Measurements from ENCODE around the gene MTX1.
"Not testable (repeated sequence)": the region's sequence is repeated elsewhere in the genome, so short reads cannot be mapped to it uniquely, and the experiment has no call there.

The MTX1 gene

DNA sequence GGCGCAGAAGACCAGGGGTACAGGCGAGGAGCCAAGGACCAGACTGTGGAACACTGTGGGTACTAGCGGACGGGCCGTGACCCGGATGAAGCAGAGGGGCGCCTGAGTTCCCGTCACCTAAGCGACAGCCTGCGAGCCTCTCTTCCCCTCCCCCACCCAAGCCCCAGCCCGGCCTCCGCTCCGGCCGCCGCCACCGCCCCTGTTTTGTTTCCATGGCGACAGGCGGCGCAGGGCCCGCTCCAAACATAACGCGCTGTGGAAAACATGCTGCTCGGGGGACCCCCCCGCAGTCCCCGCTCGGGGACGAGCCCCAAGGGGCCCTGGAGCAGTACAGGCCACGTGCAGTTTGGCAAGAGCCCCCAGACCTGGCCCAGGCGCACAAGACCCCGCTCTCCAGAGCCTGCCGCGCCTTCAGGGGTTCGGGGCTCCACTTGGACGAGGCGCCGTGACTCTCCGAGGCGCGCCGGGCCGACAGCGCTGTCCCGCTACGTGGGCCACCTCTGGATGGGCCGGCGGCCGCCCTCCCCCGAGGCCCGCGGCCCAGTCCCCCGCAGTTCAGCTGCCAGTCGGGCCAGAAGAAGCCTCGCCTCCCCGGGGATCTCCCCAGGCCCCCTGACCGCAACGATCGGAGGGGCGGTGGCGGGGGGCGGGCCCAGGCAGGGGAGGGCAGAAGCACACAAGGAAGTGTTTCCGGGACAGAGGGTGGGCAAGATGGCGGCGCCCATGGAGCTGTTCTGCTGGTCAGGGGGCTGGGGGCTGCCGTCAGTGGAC is at the start of gene MTX1:
TSS of gene MTX1 (plus strand) at position 155 of the 771 bp plus-strand sequence. CDS start at position 265, 110 bp downstream.
- DNase-seq: peak; percentile 77

DNA sequence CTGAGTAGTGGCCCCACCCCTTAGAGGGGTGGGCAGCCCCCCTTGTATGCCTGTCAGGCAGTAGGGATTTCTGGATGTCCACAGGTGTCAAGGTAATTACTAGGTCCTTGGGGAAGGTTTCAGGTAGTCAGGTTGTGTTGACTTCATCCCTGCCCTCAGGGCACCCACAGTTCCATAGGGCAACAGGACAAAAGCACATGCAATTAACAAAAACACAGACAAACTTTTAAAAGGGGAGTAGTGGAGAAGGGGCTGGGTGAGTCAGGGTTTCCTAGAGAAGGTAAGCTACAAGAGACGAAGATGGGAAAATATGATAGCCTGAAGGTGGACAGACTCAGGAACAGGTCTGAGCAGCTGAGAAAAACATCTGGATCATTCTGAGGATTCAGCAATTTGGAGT is 49.5 kb upstream of the MTX1 start:
- DNase-seq: no peak

DNA sequence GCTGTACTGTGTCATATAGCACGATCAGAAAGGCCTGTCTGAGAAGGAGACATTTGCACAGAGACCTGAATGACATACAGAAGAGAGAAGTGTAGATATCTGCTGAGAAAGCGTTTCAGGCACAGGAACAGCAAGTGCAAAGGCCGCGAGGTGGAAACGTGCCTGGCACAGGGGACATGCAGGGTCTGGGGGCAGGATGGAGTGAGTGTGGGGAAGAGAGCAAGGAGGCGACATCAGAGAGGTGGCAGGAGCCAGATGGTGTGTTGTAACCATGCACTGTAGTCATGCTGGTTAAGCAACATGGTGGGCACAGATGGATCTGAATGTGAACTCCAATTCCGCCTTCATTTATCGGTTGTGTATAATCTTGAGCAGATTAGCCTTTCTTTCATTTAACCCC is 48.4 kb upstream of the MTX1 start:
- DNase-seq: no peak

GRCh38 chr1:155162631-155163030 is 45.9 kb upstream of the MTX1 start:
- DNase-seq: not testable (repeated sequence)

DNA sequence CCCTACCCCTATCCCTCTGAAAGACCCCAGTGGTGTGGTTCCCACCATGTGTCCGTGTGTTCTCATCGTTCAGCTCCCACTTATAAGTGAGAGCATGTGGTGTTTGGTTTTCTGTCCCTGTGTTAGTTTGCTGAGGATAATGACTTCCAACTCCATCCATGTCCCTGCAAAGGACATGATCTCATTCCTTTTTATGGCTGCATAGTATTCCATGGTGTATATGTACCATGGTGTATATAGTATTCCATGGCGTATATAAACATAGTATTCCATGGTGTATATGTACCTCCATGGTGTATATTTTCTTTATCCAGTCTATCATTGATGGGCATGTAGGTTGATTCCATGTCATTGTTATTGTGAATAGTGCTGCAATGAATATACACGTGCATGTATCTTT is 44.7 kb upstream of the MTX1 start:
- DNase-seq: not testable (repeated sequence)

DNA sequence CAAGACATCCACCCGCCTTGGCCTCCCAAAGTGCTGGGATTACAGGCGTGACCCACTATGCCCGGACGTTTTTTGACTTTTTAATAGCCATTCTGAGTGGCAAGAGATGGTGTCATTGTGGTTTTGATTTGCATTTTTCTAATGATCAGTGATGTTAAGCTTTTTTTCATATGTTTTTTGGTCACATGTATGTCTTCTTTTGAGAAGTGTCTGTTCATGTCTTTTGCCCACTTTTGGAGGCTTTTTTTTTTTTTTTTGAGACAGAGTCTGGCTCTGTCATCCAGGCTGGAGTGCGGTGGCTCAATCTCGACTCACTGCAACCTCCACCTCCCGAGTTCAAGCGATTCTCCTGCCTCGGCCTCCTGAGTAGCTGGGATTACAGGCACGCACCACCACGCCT is 43.9 kb upstream of the MTX1 start:
- DNase-seq: not testable (repeated sequence)

DNA sequence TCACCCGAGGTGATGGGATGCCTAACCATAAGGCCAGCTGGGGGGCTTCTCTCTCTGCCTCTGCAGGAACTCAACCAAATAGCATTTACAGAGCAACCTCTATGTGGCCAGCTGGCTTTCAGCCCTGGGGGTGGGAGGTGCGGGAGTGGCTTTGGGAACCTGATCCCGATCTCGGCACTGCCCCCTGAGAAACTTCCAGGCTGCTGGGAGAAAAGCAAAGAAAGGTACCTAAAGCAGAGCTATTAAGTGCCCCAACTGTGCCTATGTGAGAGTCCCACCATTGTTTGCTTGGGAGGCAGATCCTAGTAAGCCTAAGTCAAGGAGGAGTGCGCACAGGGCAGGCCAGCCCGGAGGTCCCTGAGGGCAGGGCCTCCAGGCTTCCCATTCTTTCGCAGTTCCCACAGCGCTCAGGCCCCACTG is 42.4 kb upstream of the MTX1 start:
- DNase-seq: no peak

DNA sequence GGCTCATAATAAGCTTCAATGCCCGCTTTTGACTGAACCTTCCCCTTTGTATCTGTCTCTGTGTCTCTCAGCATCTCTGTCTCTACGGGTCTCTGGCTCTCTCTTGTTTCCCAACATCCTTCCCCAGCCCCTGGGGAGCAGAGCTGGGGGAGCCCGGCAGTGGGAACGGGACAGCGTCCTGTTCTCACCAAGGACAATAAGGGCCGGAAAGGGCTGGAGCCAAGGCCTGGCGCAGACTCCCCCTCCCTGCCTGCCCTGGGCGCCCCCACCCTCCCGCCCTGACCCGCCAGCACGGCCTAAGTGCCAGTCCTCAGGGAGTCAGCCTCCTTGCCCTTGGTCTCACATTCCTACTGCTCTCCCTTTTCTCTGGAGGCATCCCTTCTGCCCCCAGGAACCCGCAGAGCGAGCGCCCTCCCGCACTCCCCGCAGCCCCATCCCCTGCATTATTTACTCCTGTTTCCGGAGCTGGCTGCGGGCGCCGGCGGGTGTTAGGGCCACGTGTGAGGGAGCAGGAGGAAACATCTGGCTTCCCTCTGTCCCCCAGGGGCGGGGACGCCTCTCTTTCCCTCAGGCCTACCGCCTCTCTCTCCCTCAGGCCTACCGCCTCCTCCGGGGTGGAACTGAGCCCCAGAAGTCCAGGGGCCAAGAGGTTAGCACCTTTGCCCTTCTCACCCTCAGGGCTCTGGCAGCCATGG is 41.9 kb upstream of the MTX1 start:
- no peak for DNase-seq

GRCh38 chr1:155167166-155168104 is 41.1 kb upstream of the MTX1 start:
- peak; percentile 47 for DNase-seq

DNA sequence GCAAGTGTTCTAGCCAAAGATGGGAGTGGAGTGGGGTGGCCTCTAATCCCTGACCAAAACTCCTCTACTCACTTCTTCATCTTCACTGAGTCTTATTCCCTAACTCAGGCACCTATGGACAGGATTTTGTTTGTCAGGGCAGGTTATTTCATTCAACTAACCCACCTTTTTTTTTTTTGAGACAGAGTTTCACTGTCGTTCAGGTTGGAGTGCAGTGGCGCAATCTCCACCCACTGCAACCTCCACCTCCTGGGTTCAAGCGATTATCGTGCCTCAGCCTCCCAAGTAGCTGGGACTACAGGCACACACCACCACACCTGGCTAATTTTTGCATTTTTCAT is 40.4 kb upstream of the MTX1 start:
- DNase-seq: not testable (repeated sequence)

GRCh38 chr1:155168456-155169210 is 39.9 kb upstream of the MTX1 start:
- no peak for DNase-seq

DNA sequence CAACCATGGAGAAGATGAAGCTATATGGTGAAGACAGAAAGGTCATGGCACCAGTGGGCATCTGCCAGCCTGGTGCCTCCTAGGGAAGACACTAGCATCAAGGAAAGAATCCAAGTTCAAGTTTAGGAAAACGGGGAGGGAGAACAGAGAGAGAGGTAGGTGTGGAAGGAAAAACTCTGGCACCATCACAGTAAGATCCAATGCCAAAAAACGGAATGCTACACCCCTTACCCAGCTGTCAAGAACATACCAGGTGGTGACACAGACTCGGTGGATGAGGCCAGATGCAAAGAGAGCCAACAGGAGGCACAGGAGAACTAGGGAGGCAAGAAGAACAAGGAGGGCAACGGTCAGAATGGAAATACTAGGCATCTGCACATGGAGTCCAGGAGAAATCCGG is 39.0 kb upstream of the MTX1 start:
- no peak for DNase-seq

DNA sequence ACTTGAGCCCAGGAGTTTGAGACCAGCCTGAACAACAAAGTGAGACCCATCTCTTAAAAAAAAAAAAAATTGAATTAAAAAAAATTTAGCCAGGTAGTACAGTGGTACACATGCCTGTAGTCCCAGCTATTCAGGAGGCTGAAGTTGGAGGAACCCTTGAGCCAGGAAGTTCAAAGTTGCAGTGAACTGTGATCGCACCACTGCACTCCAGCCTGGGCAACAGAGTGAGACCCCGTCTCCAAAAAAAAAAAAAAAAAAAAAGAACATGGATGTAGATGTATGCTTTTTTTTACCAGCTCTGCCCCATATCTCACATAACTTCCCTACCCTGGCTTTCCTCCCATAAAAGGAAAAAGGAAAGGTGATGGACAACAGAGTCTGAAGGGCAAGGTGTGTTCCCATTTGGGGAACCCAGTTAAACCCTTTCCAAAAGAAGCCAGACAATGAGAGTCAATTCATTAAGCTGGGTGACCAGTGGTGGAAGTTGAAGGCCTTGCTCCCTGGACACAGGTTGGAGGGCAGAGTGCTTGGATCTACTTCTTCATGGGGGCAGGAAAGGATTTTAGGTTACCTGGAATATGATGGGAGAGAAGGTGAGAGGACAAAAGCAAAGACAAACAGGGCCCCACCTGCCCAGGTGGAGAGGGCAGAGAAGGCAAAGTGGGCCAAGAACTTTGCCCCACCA is 38.3 kb upstream of the MTX1 start:
- DNase-seq: no peak

DNA sequence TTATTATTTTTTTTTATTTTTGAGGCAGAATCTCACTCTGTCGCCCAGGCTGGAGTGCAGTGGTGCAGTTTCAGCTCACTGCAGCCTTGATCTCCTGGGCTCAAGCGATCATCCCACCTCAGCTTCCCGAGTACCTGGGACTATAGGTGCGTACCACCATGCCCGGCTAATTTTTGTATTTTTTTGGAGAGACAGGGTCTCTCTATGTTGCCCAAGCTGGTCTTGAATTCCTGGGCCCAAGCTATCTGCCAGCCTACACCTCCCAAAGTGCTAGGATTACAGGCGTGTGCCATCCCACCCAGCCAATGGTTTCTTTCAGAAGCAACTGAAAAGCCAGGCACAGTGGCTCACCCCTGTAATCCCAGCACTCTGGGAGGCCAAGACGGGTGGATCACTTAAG is 37.7 kb upstream of the MTX1 start:
- DNase-seq: no peak

DNA sequence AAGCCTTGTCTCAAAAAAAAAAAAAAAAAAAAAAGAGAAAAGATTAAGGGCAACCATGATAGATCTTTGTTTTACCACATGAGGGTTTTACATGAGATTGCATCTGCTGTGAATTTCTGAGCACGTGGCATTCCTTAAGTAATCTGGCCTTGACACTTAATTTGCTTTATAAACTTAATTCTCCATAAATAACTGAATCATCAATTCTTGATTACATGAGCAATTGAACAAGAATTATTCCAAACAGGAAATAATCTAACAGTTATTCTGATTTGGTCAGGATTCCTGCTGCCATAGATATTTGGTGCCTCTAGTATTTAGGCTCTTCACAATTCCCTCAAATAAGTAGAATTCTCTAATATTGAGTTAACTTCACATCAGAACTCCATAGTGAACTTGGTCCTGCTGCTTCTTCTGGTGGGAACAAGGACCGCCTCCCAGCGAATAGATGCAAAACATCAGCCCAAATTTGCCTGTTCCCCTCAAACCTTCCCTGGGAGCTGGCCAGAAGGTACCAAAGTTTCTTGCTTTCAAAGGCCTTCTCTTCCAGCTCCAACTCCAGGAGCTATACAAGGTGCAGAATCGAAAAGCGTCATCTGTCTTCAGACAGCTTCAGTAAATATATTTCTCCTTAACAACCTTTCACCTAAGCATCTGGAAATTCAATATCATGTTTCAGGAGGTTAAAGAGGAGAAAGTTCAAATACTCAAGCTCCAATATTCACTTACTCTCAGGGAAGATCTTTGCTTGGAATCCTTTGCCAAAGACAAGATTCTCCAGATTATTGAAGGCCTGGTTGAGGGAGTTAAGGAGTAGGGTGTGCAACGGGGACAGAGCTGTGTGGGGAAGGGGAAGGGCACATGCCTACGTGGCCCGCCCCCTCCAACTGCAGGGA is 36.4 kb upstream of the MTX1 start:
- no peak for DNase-seq

- peak; percentile 90 for DNase-seq
Measured at GRCh38 chr1:155172732-155173477, 35.6 kb upstream of the MTX1 start, which contains the start of gene KRTCAP2. Gene KRTCAP2 (minus strand): TSS chr1:155173304. CDS start chr1:155173224, 80 bp downstream.

- peak; percentile 14 for DNase-seq
Measured at GRCh38 chr1:155173478-155174323, 34.8 kb upstream of the MTX1 start, which contains the start of gene TRIM46. Gene TRIM46 (plus strand): TSS chr1:155173849. CDS start chr1:155173967, 118 bp downstream.

- no peak for DNase-seq
Measured at GRCh38 chr1:155174324-155175280, 33.9 kb upstream of the MTX1 start.

Data from amniotic stem cell (primary cell).